ENCODE measurements around the gene ZNF726.
A peak's percentile ranks its signal among the peaks of the same experiment; 100 is the strongest.
"Not testable (repeated sequence)": the region's sequence is repeated elsewhere in the genome, so short reads cannot be mapped to it uniquely, and the experiment has no call there.

ZNF726 gene

GRCh38 chr19:23914402-23915286 is at the start of gene ZNF726:
ZNF726 (plus strand) TSS chr19:23914886; CDS start chr19:23914995, 109 bp downstream.
- peaks cover 11% of the 10 kb centered on the region for H3K9me3 Mint-ChIP-seq
- peak within 1 kb of the TSS; percentile 92 for H3K4me3 Mint-ChIP-seq
- no peaks in the 10 kb centered on the region for H3K27me3 Mint-ChIP-seq
- ATAC-seq (peak; percentile 99), DNase-seq (peak; percentile 81)
- H3K4me1 Mint-ChIP-seq = peaks cover 22% of the 10 kb centered on the region
- peak within 1 kb of the TSS; percentile 80 for H3K27ac Mint-ChIP-seq
- H3K36me3 Mint-ChIP-seq (ENCODE audit: low read depth) = peaks cover 33% of the 10 kb centered on the region

- Mint-ChIP-seq H3K4me1 (no peaks in the 10 kb centered on the region), H3K27ac (no peak overlapping the region), H3K36me3 (ENCODE audit: low read depth) (no peaks in the 10 kb centered on the region), H3K9me3 (peaks cover 10% of the 10 kb centered on the region), H3K27me3 (no peaks in the 10 kb centered on the region), H3K4me3 (no peak overlapping the region)
- no peak for DNase-seq
- ATAC-seq = no peak
These were observed 46.8 kb upstream of the ZNF726 start for GRCh38 chr19:23867895-23868294.

GRCh38 chr19:23868630-23869029 is 46.1 kb upstream of the ZNF726 start:
- Mint-ChIP-seq H3K4me1 (no peaks in the 10 kb centered on the region), H3K27ac (no peak overlapping the region), H3K36me3 (ENCODE audit: low read depth) (no peaks in the 10 kb centered on the region), H3K9me3 (peaks cover 10% of the 10 kb centered on the region), H3K27me3 (no peaks in the 10 kb centered on the region), H3K4me3 (no peak overlapping the region)
- DNase-seq (no peak), ATAC-seq (no peak)

DNA sequence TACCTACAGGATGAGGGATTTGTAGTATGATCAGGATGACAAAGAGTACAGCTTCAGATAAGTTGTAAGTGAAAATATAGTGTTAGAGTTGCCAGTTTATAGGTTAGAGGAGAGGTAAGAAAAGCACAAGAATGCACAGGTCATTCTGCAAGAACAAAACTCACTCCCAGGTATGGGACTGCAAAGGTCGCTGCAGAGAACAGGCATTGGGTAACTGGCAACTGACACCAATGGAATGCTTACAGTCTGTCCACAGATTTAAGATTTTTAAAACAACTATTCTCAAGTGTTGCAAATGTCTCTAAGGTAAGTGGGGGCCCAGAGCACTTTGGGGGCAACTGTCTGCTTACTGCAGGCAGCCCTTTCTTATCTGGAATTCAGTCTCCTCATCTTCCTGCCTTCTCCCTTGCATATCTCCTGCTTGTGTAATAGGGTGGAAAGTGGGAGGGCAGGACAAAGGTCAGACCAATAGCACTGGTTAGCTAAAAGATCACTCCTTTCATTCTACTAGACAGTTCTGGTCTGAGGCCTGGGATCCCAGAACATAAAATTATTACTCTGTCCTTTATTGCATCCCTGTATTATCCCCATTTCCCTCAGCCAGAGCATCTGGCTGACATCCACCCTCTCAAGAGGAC is 42.3 kb upstream of the ZNF726 start:
- Mint-ChIP-seq H3K4me1 (no peaks in the 10 kb centered on the region), H3K27ac (no peak overlapping the region), H3K27me3 (no peaks in the 10 kb centered on the region), H3K9me3 (peaks cover 18% of the 10 kb centered on the region), H3K4me3 (no peak overlapping the region), H3K36me3 (ENCODE audit: low read depth) (no peaks in the 10 kb centered on the region)
- no peak for ATAC-seq
- DNase-seq = no peak

DNA sequence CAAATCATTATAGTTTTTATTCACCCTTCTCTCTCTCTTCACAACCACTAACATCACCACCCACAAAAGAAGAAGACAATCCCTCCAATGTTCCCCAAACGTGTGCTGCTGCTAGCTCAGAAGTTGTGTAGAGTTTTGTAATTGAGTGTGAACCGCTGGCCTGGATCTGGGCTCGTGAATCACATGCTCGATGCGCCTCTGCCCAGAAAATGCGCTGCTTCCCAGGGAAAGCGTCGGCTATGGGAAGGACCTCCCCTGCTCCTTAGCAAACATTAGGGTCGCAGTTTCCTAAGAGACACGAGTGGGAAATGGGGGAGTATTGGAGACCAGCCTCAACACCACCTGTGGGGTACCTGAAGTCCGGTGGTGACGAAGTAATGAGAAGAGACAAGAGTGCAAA is 38.4 kb upstream of the ZNF726 start:
- Mint-ChIP-seq H3K27me3 (peaks cover 25% of the 10 kb centered on the region), H3K9me3 (peaks cover 23% of the 10 kb centered on the region), H3K27ac (no peak overlapping the region), H3K4me1 (no peaks in the 10 kb centered on the region), H3K4me3 (no peak overlapping the region), H3K36me3 (ENCODE audit: low read depth) (no peaks in the 10 kb centered on the region)
- ATAC-seq (no peak), DNase-seq (no peak)

- peaks cover 25% of the 10 kb centered on the region for H3K9me3 Mint-ChIP-seq
- DNase-seq; H3K4me1 Mint-ChIP-seq; ATAC-seq; H3K27ac Mint-ChIP-seq; H3K36me3 Mint-ChIP-seq (ENCODE audit: low read depth); H3K4me3 Mint-ChIP-seq: not testable (repeated sequence)
- peaks cover 25% of the 10 kb centered on the region for H3K27me3 Mint-ChIP-seq
These were observed 37.9 kb upstream of the ZNF726 start for GRCh38 chr19:23876756-23877155.

- Mint-ChIP-seq H3K4me1 (no peaks in the 10 kb centered on the region), H3K27me3 (peaks cover 25% of the 10 kb centered on the region), H3K9me3 (peaks cover 17% of the 10 kb centered on the region), H3K4me3 (no peak overlapping the region), H3K27ac (no peak overlapping the region), H3K36me3 (ENCODE audit: low read depth) (no peaks in the 10 kb centered on the region)
- DNase-seq = no peak
- no peak for ATAC-seq
These were observed 32.2 kb upstream of the ZNF726 start for GRCh38 chr19:23882493-23882892.

GRCh38 chr19:23884363-23884762 is 30.3 kb upstream of the ZNF726 start:
- H3K27ac Mint-ChIP-seq = no peak overlapping the region
- ATAC-seq (no peak), DNase-seq (no peak)
- H3K4me1 Mint-ChIP-seq = no peaks in the 10 kb centered on the region
- peaks cover 9% of the 10 kb centered on the region for H3K27me3 Mint-ChIP-seq
- H3K9me3 Mint-ChIP-seq = peaks cover 8% of the 10 kb centered on the region
- H3K36me3 Mint-ChIP-seq (ENCODE audit: low read depth) = no peaks in the 10 kb centered on the region
- H3K4me3 Mint-ChIP-seq = no peak overlapping the region

- no peak for ATAC-seq
- no peak for DNase-seq
- Mint-ChIP-seq H3K4me1 (no peaks in the 10 kb centered on the region), H3K36me3 (ENCODE audit: low read depth) (no peaks in the 10 kb centered on the region), H3K9me3 (peaks cover 4% of the 10 kb centered on the region), H3K4me3 (no peak overlapping the region), H3K27ac (no peak overlapping the region), H3K27me3 (no peaks in the 10 kb centered on the region)
These were observed 27.0 kb upstream of the ZNF726 start for GRCh38 chr19:23887642-23888041.

DNA sequence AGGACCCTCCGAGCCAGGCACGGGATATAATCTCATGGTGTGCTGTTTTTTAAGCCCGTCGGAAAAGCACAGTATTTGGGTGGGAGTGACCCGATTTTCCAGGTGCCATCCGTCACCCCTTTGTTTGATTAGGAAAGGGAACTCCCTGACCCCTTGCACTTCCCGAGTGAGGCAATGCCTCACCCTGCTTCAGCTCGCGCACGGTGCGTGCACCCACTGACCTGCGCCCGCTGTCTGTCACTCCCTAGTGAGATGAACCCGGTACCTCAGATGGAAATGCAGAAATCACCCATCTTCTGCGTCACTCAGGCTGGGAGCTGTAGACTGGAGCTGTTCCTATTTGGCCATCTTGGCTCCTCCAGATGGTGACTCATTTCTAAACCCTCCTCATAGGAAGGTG is 18.6 kb upstream of the ZNF726 start:
- H3K36me3 Mint-ChIP-seq (ENCODE audit: low read depth); H3K4me1 Mint-ChIP-seq; H3K4me3 Mint-ChIP-seq; ATAC-seq; H3K9me3 Mint-ChIP-seq; DNase-seq; H3K27me3 Mint-ChIP-seq; H3K27ac Mint-ChIP-seq: not testable (repeated sequence)

DNA sequence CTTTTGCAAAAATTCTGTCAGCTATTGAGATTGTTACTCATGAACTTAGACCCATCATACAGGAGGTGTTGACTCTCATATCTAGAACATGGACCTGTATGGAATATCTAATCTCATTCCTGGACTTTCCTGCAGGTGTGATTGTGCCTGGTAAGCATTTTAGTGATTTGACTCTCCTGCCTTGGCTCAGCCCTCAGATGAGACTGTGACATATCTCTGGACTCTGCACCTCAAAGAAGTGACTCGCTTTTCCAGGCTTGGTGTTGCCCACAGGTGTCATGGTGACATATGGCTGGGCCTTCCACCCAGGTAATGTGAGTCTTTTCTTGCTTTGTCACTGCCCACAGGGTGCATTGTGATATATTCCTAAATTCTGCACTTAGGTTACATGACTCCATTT is 17.8 kb upstream of the ZNF726 start:
- no peaks in the 10 kb centered on the region for H3K4me1 Mint-ChIP-seq
- H3K36me3 Mint-ChIP-seq (ENCODE audit: low read depth) = peaks cover 8% of the 10 kb centered on the region
- DNase-seq (no peak), ATAC-seq (no peak)
- H3K27ac Mint-ChIP-seq = no peak overlapping the region
- H3K27me3 Mint-ChIP-seq = peaks cover 6% of the 10 kb centered on the region
- H3K9me3 Mint-ChIP-seq = peaks cover 8% of the 10 kb centered on the region
- H3K4me3 Mint-ChIP-seq = no peak overlapping the region

GRCh38 chr19:23901360-23901759 is 13.3 kb upstream of the ZNF726 start:
- Mint-ChIP-seq H3K27me3 (peaks cover 3% of the 10 kb centered on the region), H3K36me3 (ENCODE audit: low read depth) (peaks cover 5% of the 10 kb centered on the region), H3K4me3 (no peak overlapping the region), H3K27ac (no peak overlapping the region), H3K4me1 (no peaks in the 10 kb centered on the region), H3K9me3 (peaks cover 32% of the 10 kb centered on the region)
- ATAC-seq (no peak), DNase-seq (no peak)

DNA sequence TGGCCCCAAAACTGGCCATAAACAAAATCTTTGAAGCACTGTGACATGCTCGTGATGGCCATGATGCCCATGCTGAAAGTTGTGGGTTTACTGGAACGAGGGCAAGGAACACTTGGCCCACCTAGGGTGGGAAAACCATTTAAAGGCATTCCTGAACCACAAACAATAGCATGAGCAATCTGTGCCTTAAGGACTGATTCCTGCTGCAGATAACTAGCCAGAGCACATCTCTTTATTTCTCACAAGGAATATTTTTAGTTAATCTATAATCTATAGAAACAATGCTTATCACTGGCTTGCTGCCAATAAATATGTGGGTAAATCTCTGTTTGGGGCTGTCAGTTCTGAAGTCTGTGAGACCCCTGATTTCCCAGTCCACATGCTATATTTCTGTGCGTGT is 10.3 kb upstream of the ZNF726 start:
- Mint-ChIP-seq H3K4me3 (no peak overlapping the region), H3K4me1 (no peaks in the 10 kb centered on the region), H3K9me3 (peaks cover 28% of the 10 kb centered on the region), H3K36me3 (ENCODE audit: low read depth) (no peaks in the 10 kb centered on the region), H3K27ac (no peak overlapping the region), H3K27me3 (no peaks in the 10 kb centered on the region)
- no peak for ATAC-seq
- no peak for DNase-seq

GRCh38 chr19:23905771-23906170 is 8.9 kb upstream of the ZNF726 start:
- H3K4me1 Mint-ChIP-seq = no peaks in the 10 kb centered on the region
- no peak overlapping the region for H3K4me3 Mint-ChIP-seq
- peaks cover 28% of the 10 kb centered on the region for H3K9me3 Mint-ChIP-seq
- H3K36me3 Mint-ChIP-seq (ENCODE audit: low read depth) = no peaks in the 10 kb centered on the region
- no peak overlapping the region for H3K27ac Mint-ChIP-seq
- ATAC-seq (no peak), DNase-seq (no peak)
- no peaks in the 10 kb centered on the region for H3K27me3 Mint-ChIP-seq

DNA sequence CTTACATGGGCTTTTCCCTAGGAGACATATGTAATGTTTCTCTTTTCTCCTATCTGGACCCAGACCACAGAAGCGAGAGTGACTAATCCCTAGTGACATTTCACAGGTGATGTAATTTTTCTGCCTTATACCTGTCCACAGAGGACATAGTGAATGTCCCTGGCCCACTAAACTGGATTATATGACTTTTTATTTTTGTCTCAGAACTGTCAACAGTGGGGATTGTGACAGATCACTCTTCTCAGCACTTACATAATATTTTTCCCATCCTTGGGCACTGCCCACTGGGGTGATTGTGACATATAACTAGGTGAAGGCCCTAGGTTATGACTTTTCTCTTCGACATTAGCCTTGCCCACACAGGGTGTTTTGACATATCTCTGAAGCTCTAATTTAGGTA is 7.9 kb upstream of the ZNF726 start:
- Mint-ChIP-seq H3K4me3 (no peak overlapping the region), H3K27me3 (no peaks in the 10 kb centered on the region), H3K27ac (no peak overlapping the region), H3K9me3 (peaks cover 28% of the 10 kb centered on the region), H3K4me1 (no peaks in the 10 kb centered on the region), H3K36me3 (ENCODE audit: low read depth) (no peaks in the 10 kb centered on the region)
- ATAC-seq (peak; percentile 28), DNase-seq (no peak)
